Activated CD8-positive, alpha-beta memory T cell treated with anti-CD3 and anti-CD28 coated beads, Interleukin-2, amount 50 U/mL, for 24 hours (primary cell): ENCODE measurements around the gene SH3GL1.

Source experiments
- DNase-seq: peaks from one replicate; pipeline ENCODE4 v3.0.0-alpha.2; 2020; ENCODE audit errors: extremely low read depth

SH3GL1 gene

DNA sequence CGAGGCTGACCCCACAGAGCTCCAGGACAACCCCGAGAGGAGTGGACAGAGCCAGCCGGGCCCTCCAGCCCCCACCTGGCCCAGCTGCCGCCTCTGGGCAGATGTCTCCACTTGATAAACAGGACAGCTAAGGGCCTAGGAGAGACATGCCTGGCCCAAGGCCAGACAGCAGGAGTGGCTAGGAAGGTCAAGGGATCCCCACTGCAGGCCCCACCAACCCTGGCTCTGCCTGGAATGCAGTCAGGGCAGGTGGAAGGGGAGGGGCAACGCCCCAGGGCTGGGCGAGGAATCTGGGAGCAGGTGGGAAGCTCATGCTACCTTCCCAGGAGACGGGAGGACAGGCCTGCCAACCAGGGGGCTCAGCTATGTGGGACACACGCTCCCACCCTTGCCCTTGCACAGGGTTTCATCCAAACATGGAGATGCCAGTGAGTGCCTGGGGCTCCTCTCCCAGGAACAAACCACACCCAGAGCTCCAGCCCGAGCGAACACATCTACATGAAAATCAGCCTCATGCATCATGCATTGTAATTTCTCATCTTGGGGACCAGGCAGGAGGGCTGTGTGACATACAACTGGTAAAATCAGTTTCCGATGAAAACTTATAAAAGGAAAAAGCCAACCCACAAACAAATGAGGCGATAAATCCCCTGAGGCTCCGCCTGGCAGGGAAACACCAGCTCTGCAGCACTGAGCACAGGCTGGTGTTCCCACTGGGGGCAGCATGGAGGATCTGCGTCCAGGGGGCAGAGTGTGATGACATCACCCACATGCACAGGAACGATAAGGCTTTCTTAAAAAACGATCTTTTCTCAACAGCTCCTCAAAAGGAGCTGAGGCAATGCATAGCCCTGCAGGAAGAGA is 25.0 kb downstream of the SH3GL1 start:
- no peak for DNase-seq

DNA sequence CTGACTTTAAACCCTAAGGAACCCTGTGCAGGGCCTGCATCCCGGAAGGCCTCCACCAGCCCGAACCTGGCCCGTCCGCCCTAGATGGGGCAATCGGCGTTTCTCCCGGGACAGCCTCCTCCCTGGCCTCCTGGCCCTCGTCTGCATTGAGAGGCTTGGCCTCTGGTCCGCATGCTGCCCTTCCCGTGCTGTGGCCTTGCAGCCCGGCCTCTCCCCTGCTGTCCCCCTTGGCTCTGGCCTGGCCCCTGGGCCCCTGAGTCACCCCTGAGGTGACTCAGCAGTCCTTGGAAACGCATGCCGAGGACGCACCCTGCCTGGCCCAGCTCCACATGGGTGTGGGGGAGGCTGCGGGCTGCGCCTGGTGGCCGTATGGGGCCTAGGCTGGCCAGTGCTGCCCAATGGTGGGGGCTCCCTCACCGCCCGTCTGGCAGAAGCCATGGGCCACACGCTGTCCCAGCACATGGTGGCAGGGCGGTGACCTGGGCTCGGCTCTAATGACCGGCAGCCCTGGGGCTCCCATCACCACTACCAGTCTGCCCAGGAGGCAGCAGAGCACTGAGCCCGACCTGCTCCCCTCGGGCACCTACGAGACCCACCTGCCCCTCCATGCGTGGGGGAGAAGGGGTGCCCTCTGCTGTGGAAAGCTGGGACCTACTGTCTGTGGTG is 25.7 kb downstream of the SH3GL1 start:
- no peak for DNase-seq

DNA sequence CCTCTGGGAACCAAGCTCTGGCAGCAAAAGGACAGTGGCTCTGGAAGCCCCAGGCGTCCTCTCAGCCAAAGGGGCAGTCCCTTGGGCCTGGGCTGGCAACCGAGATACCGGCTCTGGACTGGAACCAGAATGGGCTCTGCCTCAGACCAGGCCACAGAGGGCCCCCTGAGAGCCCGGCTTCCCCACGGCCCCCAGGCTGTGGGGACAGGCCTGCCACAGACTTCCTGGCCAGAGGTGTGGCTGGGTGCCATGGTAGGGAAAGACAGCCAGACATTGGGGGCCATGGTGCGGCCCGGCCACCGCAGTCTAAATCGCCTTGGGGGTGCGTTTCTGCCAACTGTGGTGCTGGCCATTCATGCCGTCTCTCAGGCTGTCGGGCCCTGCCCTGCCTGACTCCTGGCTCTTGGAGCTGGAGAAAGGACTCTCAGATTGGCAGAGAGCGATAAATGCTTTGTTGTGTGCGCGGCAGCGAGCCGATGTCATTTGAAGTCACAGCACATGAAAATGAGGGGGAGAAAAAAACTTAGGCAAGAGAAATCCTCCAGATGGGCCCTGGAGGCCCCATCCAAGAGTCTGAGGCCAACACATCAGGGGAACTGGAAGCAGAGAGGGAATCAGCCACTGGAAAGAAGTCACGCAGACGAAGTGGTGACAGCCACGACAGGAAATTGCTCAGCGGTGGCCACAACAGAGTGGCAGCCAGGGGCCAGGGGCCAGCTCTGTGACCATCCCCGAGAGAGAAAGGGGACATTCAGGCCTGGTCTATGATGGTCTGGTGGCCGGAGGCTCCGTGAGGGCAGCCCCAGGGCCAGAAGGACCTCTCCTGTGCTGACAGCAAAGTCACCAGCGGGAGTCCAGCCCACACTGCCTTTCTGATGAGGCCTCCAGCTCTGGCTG is 26.5 kb downstream of the SH3GL1 start:
- no peak for DNase-seq

DNA sequence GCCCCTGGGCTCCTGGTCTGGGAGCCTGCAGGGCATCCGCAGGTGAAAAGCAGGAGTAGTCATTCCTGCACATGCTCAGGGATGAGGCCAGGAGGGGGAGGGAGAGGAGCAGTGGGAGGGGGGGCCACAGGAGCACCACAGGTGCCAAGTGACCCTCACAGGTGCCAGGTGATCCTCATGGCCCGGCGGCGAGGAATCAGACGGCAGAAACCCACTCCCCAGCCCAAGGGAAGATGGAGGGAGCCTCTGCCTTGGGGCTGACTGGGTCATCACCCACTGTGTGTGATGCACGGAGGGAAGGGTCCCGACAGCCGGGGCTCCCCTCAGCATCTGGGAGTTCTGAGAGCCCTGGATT is 27.4 kb downstream of the SH3GL1 start:
- no peak for DNase-seq

DNA sequence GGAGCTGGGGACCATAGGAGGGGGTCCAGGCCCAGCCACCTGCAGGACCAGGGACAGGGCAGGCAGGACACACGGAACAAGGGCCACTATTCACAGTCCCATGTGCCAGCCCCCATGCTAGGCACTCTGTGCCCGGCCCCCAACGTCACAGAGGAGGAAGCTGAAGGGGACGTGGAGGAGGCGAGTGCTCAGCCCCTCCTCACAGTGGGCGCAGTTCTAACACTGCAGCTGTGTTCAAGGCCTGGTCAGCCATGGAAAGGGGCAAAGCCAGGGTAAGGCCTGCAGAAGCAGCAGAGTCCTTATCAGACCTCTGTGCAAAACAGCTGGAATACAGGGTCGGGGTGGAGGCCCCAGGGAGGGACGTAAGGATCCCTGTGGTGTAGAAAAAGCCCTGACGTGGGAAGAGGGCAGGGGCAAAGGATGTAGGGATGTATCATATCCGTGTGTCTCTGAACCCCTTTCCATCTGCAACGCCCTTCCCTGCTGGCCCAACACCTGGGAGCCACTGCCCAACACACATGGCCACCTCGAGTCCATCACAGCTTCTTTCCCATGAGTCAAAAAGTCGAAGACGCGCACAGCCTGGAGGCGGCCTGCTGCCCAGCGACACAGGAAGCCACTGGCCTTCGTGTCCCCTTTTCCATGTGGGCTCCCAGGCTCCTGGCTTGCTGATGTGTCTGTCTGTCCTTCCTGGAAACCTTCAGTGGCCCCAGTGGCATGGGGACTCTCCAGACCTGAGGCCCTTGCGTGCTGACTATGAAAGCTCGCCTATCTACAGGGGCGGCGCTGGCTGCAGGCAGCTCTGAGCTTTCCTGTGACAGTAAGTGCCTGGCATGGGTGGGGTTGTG is 28.0 kb downstream of the SH3GL1 start:
- no peak for DNase-seq

DNA sequence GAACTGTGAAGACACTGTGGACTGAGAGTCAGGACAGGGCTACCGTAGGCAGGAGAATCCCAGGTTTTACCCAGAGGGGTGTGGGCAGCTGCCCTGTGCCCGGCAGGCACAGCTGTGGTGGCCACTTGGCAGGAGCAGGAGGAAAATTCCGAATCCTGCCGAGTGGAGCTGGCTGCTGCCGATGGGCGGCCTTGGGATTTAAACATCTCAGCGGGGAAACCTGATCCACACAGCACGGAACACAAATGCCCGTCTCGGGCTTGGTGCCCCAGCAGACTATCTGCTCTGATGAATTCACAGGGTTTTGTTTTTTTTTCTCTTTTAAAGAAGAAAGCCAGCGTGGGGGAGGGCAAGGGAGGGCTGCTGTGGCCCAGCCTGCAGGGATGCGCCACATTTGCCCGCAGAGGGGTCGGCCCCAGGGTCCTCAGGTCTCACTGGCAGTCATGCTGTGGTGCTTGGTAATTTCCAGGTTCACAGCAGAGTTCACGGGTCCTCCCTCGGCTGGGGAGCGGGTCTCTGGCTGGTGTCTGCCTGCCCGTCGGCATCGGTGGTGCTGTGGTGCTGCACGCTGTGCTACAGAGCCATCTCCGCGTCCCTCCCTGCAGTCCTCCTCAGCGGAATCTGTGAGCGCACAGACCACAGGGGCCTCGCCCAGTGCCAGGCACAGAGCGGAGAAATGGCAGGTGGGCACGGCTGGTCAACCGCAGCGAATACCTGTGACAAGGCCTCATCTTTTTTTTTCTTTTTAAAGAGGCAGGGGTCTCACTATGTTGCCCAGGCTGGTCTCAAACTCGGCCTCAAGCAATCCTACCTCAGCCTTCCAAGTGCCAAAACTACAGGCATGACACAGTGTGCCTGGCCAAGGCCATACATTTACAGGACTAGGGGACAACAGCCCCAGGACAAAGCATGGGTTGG is 28.8 kb downstream of the SH3GL1 start:
- DNase-seq, result no peak

DNA sequence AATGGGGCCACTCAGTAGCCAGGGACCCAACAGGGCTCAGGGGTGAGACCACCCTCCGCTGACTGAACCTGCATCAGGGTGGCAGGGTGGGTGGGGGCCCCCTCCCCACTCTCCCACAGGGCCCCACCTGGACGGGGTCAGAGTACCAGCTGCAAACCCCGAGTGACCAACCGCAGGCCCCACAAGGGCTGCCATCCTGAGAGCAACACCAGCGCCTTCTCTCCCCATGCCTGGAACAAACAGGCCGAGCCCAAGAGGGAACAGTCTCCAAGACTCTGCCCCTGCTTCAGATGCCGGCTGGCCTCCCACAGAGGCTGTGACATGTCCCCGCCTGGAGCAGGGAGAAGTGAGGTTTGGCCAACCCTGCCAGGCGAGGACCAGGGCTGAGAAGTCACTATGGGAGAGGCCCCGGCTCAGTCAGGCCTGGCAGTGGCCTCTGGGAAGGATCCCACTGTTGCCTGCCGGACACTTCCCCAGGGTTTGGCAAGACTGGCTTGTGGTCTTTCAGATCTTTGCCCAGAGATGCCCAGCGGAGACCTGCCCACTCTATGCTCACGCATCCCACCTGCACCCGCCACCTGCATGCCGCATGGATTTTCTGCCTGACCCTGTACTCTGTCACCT is 29.8 kb downstream of the SH3GL1 start:
- DNase-seq, result no peak

DNA sequence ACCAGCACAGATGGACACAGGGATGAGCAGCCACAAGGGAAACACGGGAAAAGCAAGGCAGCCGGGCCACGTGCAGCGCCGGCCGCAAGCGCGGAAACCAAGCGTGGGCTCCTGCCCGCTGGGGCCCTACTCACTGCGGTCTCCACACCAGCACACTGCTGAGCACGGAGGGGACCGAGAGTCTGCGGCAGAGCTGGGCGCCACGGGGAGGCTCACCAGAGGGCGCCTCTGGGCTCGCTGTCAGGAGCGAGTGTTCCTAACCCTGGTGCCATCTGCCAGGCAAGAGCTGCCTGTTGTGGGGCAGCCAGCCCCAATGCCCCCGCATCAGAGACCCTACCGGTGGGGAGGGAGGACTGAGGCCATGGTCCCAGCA is 30.5 kb downstream of the SH3GL1 start:
- DNase-seq, result peak; percentile 36

DNA sequence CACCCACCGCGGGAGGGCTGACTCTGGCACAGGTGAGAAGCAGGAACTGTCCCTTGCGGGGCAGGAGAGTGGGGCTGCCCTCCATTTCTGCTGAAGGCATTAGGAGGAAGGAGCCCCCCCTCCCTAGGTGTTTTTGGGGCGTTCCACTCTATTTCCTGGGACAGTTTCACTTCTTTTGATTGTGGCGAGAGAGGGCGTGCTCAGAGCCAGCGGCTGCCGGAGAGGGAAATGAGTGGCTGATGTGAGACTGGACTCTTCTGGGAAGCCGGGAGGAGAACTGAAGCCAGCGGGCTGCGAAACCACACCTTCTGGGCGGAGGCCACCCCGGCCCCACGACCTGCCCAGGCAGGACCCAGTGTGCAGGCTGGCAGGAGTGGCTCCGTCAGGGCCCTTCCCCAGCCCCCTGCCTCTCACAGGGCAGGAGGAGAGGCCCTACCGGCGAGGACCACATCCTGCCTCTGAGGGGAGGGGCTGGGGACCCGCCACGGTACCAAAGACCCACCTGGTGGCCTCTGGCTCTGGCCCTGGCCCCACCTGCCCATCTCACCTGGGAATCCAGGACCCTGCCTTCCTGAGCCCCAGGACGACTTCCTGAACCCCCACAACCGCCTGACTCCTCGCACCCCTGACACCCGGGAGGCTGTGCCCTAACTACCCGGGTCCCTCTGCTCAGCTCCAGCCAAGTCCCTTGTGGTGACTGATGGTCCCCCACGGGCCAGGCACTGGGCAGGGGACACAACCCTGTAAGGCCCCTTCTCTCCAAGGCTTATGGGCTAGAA is 31.0 kb downstream of the SH3GL1 start:
- peak; percentile 29 for DNase-seq

DNA sequence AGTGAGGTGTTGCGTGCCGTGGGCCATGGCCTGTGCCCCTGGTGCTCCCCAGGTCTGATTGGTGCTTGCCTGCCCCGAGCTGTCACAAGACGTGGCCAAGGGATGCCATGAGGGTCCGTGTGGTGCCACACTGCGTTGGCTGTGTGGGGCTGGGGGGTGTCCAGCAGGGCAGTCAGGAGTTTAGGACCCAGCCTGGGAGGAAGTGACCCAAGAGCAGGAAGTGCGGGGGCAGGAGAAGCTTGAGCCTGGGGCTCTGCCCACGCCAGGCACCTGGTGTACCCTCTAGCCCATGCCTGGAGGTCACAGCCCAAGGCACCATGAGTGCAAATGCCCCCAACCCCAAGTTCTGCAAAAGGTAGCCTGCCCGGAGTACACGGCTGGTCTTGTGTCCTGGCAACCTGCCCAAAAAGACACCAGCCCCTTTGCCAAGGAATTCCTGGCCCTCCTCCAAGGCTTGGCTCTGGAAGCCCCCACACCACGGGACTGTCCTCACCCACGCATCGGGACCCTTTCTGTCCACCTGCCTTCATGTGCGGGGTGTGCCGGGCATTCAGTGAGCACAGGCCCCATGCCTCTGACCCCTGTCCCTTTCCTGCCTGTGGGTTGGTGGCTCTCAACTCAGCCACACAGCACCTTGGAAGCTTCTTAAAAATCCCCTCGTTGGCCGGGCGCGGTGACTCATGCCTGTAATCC is 32.1 kb downstream of the SH3GL1 start:
- no peak for DNase-seq

DNA sequence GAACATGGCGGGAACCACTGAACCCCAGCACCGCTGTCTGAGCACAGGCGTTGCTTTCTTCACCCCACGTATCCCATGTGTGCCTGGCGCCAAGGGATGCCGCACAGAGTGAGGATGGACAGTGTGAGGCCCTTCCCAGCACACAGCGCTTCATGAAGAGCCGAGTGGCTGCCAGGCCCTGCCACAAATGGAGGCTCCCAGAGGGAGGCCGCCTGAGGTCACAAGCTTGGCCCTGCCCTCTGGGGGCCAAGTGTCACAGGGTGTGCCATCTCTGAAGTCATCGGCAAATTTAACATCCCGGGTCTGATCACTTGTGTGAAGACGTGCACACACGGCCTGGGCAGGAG is 32.6 kb downstream of the SH3GL1 start:
- DNase-seq, result no peak

DNA sequence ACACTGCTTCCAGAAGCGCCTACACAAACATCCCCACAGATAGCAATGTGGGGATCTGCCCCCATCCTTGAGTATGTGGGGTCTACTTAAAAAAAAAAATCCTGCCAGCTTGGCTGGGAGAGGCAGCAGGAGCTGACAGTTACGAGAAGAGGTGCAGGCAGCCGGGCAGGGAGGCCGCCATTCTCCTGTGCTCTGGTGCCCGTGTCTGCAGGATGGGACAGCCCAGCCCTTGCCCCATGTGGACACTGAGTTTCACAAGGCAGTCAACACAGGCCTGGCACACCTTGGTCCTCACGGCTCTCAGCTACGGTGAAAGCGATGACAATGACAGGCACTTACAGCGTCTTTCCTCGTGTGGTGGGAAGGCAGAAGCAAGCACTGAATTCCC is 33.0 kb downstream of the SH3GL1 start:
- no peak for DNase-seq

DNA sequence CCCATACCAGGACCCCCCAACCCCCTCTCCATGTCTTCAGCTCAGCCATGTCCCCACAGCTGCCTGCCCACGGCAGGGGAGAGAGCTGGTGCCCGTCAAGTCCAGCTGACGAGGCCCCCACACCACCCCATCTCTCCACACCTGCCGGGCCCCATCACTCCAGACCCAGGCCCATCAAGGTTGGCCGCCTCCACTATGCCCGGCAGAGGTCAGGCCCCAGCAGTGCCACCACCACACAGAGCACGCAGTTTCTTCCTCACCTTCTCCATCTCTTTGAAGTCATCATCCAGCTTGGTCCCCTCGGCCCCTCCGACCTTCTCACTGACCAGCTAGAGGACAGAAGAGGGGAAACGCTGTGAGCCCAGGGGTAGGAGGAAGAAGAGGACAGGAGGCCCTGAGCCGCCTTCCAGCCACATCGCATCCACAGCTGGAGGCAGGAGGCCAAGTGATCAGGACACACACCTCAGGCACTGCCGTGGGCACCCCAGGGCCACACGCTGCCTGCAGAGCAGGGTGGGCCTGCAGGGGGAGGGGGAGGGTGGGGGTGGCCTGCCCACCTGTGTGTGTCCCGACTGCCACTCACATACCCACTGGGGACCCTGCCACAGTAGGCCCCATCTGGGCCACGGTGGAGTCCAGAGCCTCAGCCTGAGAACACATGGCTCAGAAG is 33.5 kb downstream of the SH3GL1 start:
- no peak for DNase-seq

DNA sequence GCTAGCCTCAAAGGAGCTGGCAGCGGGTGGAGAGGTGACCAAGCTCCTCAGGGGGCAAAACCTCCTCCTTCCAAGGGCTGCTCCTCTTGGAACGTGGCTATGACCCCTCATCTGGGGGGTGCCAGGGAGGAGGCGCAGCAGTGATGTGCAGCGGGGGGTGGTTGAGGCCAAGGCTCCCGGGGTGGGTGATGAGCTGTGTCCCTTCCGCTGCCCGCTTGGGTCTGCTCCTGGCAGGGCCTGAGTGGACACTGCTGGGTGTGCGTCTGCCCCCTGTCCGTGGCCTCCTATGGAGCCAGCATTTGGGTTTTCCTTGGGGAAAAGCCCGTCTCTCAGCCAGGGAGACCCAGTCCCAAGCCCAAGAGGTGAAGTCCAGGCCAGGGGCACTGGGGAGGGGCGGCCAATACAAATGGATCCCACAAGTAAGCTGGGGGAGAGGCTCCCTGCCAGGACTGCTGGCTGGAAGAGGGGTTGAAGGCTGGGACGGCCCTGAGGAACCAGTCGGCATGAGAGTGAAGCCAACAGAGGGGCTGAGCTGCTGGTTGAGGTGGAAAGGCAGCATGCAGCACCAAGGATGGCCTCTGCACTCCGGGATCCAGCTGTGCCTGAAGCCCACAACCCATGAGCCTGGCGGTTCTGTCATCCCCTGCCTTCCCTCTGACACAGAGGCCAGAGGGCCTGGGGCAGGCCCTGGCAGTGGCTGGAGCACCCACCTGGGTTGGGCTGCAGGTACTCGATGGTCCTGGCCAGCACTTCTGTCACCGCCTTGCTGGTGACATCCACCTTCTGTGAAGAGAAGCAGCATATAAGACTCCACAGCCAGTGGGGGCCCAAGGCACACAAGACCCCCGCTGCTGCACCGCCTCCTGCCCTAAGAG is 34.3 kb downstream of the SH3GL1 start:
- no peak for DNase-seq

DNA sequence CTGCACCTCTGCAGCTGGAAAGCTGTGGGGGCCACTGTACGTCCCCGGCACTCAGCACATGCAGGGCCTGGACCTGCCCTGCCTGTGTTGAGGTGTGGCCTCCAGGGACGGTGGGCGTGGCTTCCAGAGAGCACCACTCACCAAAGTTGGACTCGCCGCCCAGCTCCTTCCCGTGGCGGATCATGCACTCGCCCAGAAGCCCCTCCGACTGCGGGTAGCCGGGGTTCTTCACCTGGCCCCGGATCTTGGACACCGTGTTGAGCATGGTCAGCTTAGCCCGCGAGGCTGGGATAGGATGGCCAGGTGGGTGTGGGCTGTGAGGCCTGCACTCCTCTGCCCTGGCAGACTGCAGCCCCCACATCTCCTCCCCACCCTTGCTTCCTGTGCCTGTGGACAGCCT is 35.0 kb downstream of the SH3GL1 start:
- DNase-seq, result no peak

DNA sequence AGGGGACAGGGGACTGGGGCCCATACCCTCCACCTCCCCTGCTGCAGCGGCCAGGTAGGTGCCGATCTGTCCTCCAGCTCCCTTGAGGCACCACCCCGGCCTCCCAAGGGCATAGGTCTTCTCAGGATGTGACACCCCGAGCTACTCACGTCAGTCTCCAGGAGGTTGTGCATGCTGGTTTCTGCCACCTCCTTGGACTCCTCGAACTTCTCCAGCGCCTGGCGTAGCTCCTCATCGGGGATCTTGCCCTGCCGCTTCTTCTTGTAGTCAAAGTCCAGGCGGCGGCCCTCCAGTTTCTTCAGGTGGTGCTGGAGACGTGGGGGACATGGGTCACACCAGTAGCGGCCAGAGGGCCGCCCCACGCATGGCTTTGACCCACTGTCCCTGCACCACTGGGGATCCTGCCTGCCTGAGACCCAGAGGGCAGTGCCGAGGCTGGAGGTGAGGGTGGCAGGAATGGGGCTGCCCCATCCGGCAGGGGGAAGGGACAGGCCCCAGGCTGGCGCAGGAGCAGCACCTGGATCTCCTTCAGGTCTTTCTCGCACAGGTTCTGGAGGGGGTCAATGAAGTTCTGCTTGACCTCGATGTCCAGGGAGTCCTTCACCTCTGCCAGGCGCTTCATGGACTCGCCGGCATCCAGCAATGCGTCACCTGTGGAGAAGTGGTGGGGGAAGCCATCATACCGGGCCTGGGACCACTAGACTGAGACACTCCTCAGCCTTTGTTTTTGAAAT is 36.6 kb downstream of the SH3GL1 start:
- no peak for DNase-seq
